ENCODE measurements around the gene PLCZ1.
"Not testable (repeated sequence)": the region's sequence is repeated elsewhere in the genome, so short reads cannot be mapped to it uniquely, and the experiment has no call there.

PLCZ1 gene

DNA sequence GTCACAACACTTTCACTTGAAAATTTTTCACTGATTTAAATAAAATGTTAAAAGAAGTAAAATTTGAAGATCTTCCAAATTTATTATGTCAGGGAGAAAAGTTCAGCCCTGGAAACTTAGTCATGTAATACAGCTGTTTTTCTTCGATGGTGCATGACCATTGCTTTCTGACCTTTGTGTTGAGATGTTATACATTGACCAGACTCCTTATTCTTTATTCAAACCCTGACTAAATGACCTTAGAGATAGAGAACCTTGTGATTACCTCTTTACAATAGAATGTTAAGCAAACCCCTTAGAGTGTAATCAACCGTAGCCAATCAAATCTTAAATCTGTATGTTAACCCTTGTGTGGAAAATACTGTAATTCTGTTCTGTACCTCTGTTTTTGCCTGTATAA lies 34.5 kb downstream of the PLCZ1 start:
- DNase-seq (ENCODE audit: low read depth in 2 of 2), result no peak

DNA sequence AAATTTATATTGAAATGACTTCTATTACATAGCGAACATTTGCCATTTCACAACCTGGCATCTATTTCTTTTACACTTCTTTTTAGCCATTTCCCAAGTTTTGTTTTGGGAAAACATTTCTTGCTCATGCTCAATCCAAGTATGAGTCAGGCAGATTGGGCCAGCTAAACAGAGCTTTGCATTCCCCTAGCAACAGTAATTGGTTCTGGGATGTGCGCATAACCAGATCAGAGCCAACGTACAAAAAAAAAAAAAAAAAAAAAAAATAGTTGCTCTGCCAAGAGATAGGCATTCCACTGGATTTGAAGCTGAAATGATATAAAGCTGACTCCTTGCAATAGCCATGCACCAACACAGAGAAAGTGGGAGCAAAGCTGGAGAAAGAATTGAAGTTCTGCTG lies 37.5 kb downstream of the PLCZ1 start:
- no peak for DNase-seq (ENCODE audit: low read depth in 2 of 2)

DNA sequence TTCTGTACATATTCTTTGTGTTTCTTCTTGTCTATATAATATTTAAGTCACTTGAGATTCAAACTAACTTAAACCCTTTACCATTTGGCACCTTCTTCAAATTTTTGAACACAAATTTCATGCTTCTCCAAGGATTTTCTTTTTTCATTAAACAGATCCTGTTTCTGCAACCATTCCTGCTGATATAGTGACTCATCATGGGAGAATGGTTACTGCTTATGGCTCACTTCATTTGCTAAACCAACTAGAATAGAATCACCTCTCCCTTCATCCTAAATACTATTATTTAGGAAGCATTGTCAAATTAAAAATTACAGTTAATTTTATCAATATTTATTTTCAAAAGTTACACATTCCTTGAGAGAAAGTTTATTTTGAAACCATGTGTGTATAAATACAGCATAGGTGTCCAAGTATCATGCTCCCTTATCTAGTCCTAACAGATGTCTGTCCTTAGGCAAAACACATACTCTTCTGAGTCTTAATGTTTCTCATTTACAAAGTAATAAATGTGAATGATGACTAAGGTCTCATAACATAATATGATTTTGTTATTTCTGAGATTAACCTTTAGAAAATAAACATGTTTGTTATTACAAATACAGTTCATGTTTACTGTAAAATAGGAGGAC lies 40.7 kb downstream of the PLCZ1 start:
- no peak for DNase-seq (ENCODE audit: low read depth in 2 of 2)

DNA sequence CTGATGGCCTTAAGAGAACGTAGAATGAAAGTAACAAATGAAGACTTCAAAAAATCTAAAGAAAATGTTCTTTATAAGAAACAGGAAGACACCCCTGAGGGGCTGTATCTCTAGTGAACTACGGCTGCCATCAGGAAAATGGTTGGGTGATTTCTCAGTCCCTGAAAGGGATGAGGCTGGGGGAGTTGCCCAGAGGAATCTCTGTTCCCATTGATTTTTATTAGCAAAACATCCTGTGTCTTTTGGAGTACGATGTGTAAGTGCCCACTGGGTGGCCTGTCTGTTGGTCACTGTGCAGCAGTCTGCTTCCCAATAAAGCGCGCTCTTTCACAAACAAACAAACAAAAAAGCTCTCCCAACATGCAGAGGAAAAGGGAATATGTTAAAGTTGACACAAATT lies 43.8 kb downstream of the PLCZ1 start:
- DNase-seq (ENCODE audit: low read depth in 2 of 2), result not testable (repeated sequence)

DNA sequence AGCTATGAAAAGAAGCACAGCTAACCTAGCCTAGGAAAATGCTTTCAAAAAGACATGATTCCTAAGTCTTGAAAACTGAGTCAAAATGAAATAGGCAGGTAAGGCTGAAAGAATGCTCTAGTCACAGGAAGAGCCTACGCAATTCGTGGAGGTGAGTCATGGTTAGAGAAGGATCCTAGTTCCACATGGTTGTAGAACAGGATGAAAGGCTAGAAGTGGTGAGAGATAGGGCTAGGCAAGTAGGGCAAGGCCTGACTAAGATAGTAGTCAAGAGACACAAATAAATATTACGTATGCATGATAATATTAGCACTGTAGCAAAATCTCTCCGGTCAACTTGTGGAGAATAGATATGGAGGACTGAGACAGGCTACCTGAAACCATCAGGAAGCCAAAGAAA lies 47.2 kb downstream of the PLCZ1 start:
- no peak for DNase-seq (ENCODE audit: low read depth in 2 of 2)

DNA sequence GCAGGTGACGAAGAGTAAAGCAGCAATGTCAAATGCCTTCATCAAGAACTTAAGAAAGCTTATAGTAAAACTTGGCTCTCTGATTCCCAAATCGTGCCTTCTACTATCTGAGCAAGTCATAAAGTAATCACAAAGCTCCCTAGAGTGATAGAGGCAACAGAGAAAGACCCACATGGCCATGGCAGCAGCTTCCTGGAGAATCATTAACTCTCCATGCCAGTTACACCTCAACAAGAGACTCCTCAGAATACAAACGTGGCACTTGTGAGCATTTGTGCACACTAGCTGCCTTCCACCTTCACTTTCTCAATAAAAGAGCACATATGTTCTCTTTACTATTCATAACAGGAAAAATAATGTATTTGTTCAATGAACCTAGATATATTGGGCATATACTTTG lies 48.0 kb downstream of the PLCZ1 start:
- no peak for DNase-seq (ENCODE audit: low read depth in 2 of 2)

DNA sequence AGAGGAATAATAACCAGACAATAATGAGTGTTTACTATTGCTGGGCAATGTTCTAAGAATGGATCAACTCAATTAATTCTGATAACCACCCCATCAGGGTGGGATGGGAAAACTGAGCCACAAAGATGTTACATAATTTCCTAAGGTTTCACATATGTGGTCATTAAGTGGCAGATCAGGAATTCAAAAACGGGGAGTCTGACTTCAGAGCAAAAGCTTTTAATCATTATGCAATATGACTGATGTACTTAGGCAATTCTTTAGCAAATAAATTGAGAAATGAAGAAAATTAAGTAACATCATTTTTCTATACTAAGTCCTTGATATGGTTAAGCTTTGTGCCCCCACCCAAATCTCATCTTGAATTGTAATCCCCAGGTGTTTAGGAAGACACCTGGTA lies 53.4 kb downstream of the PLCZ1 start:
- DNase-seq (ENCODE audit: low read depth in 2 of 2), result no peak

DNA sequence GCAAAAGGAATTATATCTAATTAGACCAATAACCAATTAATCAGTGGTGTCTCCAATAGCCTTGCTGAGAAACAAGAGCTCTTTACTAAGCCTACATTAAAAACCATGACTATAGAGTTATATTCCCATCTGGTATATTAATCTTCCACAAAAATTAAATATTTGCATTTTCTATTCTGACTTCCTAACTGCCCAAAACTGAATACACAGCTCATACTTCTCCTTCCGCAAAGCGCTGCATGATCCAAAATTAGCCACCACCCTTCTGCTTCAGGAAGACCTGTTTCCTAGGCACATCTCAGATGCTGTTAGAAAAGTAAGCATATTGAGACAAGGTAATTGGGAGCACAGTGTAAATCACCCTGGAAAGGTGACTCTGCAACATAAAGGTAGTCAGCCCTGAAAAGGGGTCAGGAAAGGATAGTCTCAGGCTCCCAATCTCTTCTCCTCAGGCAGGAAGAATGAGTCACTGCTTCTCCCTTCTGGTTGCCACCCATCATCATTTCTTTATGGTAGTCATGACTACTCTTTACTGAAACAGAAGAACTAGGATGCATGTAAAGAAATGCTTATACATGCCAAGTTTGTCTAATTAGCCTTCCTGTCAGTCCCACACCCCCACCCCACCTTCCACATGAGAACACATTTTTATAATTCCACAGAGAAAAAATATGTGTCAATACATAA lies 54.3 kb downstream of the PLCZ1 start:
- DNase-seq (ENCODE audit: low read depth in 2 of 2), result no peak

DNA sequence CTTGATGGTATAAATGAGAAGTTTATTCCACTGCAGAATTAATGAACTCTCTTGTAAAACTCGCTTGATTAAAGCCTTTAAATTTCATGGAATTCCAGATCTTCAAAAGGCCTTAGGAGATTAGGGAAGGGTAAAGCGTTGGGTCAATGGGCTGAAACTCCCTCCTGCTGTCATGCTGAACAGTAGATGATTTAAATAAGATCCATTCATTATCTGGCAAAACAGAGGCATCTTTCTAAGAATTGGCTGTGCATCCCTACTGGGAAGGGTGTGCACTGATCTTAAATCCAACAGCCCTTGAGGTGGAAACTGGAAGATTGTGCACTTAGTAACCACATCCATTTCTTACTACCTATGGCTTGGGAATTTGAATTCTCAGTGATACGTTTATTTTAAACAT lies 56.0 kb downstream of the PLCZ1 start:
- no peak for DNase-seq (ENCODE audit: low read depth in 2 of 2)

DNA sequence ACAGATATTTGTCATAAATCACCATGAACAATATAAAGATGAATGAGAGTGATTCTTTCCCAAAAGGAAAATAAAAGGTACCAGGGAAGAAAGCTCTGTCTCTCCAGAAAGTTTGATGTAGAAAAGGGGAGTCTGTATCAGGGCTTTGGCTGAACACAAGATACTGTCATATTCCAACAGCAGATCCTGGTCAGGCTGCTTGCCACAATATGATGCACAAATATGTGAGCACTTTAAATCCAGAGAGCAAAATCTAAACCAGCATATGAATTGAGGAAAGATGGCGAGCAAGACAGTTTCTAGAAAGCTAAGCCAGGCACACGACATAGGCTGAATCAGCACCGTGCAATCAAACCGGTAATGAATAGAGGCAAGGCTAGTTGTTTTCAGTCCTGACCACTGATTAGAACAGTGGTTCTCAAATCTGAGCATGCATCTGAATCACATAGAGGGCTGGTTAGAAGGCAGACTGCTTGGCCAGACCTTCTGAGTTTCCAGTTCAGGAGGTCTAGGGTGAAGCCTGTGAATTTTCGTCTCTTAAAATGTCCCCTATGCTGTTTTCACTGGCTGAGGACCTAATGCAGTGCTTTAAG lies 60.7 kb downstream of the PLCZ1 start:
- DNase-seq (ENCODE audit: low read depth in 2 of 2), result no peak

DNA sequence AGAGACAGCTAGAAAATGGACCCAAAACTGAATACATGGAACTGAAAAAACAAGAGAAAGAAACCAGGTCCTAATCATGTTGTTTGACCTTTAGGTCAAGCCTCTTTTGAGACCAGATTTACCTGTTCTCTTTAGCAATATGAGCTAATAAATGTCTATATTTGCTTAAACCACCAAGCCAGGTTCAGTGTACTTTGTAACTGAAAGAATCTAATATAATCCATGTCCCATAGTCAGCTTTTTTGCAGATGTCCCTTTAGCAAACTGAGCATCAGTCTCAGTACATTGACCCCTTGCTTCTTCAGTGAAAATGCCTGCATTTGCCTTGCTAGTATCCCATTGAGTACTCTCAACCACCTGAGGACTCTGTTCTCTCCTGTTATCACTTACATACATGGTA lies 61.7 kb downstream of the PLCZ1 start:
- DNase-seq (ENCODE audit: low read depth in 2 of 2), result no peak

DNA sequence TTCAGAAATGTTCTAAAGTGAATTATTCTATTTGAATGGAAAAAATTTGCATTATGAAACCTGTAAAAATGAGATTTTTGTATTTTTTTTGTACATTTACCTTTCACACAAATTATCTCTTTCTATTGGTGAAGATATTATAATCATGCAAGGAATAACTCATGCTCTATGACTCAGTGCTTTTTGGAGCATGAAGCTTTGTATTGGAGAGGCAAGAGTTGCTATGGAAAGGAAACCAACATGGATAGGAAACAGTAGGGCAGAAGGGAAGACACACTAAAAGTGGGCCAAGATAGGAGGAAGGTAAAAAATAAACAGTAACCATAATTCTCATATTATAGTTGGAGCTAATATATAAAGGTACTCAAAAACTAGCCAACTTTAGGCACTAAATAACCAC lies 79.0 kb downstream of the PLCZ1 start:
- DNase-seq (ENCODE audit: low read depth in 2 of 2), result no peak

DNA sequence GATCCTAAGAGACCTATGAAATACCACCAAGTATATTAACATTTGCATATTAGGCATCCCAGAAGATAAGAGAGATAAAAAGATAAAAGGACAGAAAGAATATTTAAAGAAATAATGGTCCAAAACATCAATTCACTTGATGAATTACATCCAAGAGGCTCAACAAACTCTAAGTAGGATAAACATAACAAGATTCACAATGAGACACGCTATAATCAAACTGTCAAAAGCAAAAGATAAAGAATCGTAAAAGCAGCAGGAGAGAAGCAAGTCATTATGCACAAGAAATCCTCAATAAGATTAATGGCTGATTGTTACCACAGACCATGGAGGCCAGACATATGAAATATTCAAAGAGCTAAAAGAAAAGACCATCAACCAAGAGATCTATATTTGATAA lies 79.6 kb downstream of the PLCZ1 start:
- DNase-seq (ENCODE audit: low read depth in 2 of 2), result no peak

DNA sequence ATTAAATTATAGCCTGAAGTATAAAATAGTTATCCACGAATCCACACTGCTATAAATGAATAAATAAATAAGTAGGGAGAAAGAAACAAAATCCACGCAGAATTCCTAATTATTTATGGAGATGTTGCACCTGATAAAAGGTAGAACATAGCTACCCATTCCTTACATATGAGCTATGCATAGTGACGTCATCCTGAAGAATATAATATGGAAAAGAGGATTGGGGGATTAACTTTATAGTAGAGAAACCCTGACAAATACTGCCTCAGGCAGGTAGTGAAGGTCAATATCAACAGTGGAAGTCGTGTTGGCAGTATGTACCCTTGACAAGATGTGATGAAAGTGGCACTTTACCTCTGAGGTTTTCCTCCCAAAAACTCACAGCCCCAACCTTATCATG lies 82.5 kb downstream of the PLCZ1 start:
- no peak for DNase-seq (ENCODE audit: low read depth in 2 of 2)

DNA sequence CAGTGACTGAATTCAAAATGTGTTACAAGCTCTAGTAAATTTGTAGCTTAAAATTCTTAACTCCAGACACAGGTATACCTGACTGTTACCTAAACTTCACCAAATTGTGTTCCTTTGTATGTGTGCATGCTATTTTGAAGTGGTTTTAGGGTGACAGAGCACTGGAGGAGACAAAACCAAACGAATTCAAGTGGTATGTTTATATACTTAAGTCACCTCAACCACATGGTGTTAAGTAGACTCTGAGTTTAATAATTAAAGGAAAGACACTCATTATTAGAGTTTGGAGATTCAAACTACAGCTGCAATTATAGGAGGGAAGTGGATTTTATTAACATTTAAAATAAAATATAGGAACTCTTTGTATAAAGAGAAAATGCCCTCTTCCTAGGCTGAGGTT lies 84.3 kb downstream of the PLCZ1 start:
- no peak for DNase-seq (ENCODE audit: low read depth in 2 of 2)

DNA sequence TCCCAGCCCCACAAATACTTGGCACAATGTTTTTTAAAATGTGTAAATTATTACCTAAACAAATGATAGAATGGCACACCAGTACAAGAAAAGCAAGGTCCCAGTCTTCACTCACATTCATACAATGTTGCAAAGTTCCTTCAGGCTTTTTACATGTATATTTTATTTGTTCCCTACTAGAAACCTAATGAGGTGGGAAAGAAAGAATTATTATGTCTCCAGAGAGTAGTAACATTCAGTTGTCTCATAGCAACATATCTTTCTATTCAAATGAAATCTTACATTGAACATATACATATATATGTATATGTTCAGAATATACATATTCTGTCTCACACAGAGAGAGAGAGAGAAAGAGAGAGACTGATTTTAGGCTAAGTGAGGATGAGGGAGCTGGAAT lies 85.2 kb downstream of the PLCZ1 start:
- no peak for DNase-seq (ENCODE audit: low read depth in 2 of 2)

DNA sequence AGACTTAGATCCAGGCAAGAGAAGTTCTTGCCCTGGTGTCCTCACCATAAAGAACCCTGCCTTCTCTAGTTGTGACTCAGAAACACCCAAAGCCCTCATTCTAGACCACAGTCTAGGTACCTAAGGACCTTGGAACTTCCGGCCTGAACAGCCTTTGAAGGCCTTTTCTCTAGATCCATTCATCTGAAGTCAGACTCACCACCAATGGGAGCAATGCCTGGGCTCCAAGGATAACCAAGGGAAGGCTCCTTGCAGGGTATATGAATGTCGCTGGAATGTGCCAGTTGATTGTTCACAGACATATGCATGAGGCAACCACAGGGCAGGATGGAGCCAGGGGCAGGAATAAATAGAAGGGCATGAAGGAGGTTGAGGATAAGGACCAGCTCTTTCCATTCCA lies 86.3 kb downstream of the PLCZ1 start:
- no peak for DNase-seq (ENCODE audit: low read depth in 2 of 2)

DNA sequence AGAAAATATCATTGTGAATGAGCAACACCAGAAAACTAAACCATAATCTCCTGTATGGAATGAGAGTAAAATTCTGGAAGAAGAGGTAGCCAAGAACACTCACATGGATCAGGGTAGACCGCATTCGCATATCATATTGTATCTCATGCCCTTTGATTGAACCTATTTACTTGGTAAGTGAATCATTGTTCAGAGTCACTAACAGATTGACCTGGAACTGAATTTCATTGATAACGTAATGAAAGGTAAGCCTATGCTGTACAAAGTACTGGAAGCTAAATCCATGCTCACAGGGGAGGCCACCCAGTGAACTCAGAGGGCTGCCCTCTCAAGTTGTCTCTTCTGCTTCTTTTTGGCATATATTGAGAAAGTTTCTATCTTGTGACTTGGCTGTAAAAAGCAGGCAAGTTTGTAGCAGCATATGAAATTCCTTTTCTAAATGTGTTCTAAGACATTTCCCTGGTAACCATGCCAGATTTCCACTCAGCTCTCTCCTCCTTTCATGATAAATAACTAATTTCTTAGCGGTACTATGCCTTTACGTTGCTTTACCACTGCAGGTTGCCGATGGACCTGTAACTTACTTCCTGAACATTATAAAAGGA lies 91.4 kb downstream of the PLCZ1 start:
- DNase-seq (ENCODE audit: low read depth in 2 of 2), result no peak

DNA sequence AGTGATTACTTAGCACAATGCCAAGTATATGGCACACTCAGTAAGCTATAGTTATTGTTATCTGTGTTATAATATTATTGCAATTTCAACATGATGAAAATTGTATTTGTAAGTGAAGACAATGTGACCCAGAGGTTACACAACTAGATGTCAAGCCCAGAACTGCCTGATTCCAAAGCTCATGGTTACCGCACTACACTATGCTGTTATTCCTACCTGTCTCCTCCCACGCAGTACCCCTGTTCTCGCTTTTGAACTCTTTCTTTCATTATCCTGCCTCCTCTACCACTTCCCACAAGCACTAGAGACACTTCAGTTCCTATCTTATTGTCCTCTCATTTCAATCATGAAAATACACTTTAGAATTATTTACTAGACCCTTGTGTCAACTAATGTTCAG lies 93.2 kb downstream of the PLCZ1 start:
- DNase-seq (ENCODE audit: low read depth in 2 of 2), result no peak

DNA sequence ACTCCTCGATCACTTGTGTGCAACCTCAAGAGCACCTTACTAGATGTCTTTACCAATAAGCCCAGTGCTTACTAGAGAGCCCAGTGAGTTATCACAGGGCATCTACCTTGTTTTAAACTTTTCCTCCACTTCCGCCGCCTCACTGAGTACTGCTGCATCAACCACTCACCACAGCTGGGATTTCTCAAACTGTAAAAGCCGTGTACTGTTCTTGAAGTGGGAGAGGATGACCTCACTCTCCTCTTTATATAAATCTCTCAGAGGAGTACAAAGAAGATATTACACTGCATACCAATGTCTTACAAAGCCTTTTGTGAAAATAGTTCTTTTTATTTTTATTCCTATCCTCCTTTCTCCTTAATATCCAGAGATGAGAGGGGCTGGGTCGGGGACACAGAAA lies 94.1 kb downstream of the PLCZ1 start:
- no peak for DNase-seq (ENCODE audit: low read depth in 2 of 2)

DNA sequence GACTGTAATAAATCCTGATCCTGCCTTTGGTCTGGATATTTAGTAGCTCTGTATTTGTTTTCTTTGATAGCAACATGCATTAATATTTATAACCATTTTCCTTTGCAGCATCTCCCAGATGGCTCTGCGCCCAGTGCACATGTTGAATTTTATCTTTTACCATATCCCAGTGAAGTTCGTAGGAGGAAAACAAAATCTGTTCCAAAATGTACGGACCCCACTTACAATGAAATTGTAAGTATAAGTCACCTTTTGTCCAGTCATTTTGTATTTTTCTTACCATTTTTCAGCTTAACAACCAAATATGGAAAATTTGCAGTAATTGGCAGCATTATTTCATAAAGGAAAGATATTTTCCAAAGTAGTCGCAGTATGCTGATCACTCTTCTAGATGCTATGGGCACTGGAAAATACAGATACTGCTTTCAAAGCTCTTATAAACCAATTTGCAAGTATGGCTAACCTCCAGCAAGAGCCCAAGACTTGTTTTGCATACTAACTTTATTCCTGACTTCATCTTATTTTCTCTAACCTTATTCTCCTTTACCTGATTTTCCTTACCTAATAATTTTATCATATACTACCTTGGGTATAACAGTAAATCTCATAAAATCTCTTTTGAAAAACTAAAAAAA lies 97.4 kb downstream of the PLCZ1 start:
- no peak for DNase-seq (ENCODE audit: low read depth in 2 of 2)

DNA sequence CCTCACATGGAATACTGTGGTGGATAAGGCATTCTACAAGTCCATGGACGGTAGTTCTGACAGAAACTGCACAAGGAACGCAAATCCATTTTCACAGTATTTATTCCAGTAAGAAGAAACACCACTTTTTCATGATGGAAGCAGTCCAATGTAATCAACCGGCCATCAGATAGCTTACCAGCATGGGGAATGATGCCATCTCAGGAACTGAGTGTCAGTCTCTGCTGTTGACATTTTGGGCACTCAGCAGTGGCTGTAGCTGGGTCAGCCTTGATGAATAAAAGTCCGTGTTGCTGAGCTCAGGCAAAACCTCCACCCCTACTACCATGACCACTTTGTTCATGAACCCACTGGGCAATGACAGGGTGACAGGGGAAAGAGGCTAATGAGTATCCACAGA lies 103.4 kb downstream of the PLCZ1 start:
- no peak for DNase-seq (ENCODE audit: low read depth in 2 of 2)

Data from stimulated activated CD8-positive, alpha-beta memory T cell treated with anti-CD3 and anti-CD28 coated beads, Interleukin-7, amount 100 ng/mL, for 4 hours (primary cell).